HG03060 (cell line): ENCODE results near the gene RUNDC1.
"Not testable (repeated sequence)": the region's sequence is repeated elsewhere in the genome, so short reads cannot be mapped to it uniquely, and the experiment has no call there.

ENCODE experiments used
- ATAC-seq: cut with Tn5 transposase; IDR thresholded peaks from one replicate; pipeline ENCODE4 v1.9.1; 2021; ENCODE audit warnings: low read depth, moderate number of reproducible peaks; ENCODE audit not compliant: unreplicated experiment

RUNDC1 gene

GRCh38 chr17:42989726-42990652 is 9.6 kb downstream of the RUNDC1 start:
- no peak for ATAC-seq

- ATAC-seq = no peak
Measured at GRCh38 chr17:42991471-42991870, 11.1 kb downstream of the RUNDC1 start.

GRCh38 chr17:42992872-42993271 is 12.5 kb downstream of the RUNDC1 start:
- no peak for ATAC-seq

- ATAC-seq = not testable (repeated sequence)
Measured at GRCh38 chr17:42993913-42994312, 13.5 kb downstream of the RUNDC1 start.

DNA sequence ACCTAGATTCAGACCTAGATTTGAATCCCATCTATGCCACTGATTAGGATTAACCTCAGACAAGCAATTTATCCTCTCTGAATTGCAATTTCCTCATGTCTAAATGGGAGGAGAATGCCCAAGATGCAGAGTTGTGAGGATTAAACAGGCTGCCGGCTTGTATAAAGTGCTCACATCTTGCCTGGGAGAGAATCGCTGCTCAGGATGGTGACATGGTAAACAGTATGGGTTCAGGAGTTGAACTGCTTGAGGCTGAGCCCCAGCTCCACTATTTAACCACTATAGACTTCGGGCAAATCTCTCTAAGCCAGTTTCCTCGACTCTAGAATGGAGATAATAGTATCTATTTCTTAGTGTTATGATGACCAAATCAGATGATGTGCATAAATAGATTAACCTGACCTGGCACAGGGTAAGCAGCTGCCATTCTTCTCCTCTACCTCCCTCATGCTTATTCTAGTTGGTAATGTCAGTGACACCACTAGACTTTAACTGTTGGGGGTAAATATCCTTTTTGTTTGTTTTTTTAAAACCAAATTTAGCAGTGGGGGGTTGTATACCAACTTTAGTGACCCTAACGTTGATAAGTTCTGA is 17.1 kb downstream of the RUNDC1 start:
- ATAC-seq = no peak

GRCh38 chr17:42997984-42998938 is 17.9 kb downstream of the RUNDC1 start, which contains the start of gene RPL27:
Gene RPL27, plus strand, starts transcription at chr17:42998419. Its CDS starts 332 bp downstream, at chr17:42998751.
- peak; percentile 90 for ATAC-seq

GRCh38 chr17:42999003-42999525 is 18.7 kb downstream of the RUNDC1 start:
- no peak for ATAC-seq

GRCh38 chr17:43000894-43001293 is 20.5 kb downstream of the RUNDC1 start:
- not testable (repeated sequence) for ATAC-seq

DNA sequence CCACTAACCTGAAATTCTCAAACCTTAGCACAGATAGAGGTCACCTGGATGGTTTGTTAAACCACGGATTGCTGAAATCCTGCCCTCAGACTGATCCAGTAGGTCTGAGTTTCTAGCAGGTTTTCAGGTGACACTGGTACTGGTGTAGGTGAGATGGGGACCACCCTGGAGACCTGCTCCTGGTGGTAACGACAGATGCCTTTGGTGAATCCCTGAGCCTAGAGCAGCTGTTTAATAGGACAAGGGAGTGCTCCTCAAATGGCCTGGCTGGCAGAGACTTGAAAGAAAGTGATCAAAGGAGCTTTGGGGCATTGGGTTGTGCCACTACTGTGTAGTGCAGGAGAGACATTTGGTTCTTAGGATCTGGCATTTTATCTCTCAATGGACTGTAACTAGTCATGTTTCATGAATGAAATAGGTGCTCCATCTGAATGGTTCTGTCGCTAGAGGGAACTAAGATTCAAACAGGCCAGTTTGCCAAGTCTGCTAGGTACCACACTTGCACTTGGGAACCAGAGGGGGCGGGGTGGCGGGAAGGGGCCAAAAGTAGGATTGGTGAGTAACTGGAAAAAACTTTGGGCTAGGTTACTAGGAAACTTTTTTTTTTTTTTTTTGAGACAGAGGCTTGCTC is 23.3 kb downstream of the RUNDC1 start:
- no peak for ATAC-seq

- ATAC-seq = no peak
Measured at GRCh38 chr17:43006639-43007551, 26.5 kb downstream of the RUNDC1 start, which contains the start of gene IFI35. Gene IFI35, plus strand, starts transcription at chr17:43006784. Its CDS starts 164 bp downstream, at chr17:43006948.

GRCh38 chr17:43010667-43011308 is 30.4 kb downstream of the RUNDC1 start:
- ATAC-seq = no peak

- no peak for ATAC-seq
Measured at GRCh38 chr17:43011728-43012472, 31.5 kb downstream of the RUNDC1 start.

GRCh38 chr17:43013296-43013695 is 32.9 kb downstream of the RUNDC1 start:
- no peak for ATAC-seq

GRCh38 chr17:43014020-43014648 is 33.8 kb downstream of the RUNDC1 start:
- no peak for ATAC-seq

DNA sequence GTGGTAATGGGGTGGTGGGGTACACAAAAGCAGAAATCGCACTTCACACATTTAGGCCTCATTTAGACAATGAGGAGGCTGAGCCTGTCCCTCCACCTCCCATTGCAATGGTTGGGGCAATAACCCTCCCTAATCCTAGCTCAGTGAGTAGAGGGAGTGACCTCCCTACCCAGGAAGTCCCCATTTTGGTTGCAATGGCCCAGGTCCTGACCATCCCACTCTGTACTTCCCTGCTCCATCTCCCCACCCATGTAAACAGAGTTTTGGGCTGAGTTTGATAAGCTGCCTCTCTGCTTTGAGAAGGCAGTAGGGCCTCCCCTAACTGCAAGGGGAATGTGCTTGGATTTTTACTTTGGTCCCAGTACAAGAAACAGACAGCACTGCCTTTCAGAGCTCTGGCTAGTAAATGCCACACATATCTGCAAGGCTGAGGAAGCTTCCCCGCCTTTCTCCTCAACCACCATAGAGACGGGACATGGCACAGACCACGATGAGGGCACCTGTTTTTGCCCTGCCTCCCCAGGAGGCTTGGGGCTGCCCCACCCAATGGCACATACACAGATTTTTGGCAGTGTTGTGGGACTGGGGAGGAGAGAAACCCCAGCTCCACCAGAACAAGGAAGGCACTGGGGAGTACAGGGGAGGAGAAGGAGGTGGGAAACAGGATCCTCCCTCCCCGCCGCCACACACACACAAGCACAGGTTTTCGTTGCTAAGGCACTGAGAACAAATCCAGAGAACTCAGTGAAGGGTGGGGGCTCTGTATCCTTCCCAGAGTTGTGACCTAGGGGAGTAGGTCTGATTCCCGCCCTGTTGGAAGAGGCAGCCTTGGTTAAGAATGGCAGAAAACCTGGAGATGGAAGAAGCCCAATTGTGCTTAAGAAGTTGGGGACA is 34.5 kb downstream of the RUNDC1 start:
- no peak for ATAC-seq

- no peak for ATAC-seq
Measured at GRCh38 chr17:43015579-43015978, 35.2 kb downstream of the RUNDC1 start.
